PC-3 (cell line): ENCODE data around the gene BPHL.

ENCODE experiments used
- CTCF ChIP-seq: fragments of 300-600 bp; sonication (generic); conservative IDR thresholded peaks from 2 replicates; pipeline ENCODE4 v1.5.1; 2017; ENCODE audit warnings: antibody characterized with exemption, low read depth, mild to moderate bottlenecking, low read length
- EZH2 ChIP-seq: fragments of 300-600 bp; sonication (generic); IDR thresholded peaks from one replicate; pipeline ENCODE4 v1.6.1; 2017; ENCODE audit warnings: antibody characterized with exemption, mild to moderate bottlenecking, low read length; ENCODE audit not compliant: unreplicated experiment
- EZH2phosphoT487 ChIP-seq: fragments of 300-600 bp; sonication (generic); IDR thresholded peaks from 2 replicates; pipeline ENCODE4 v1.6.1; 2018; ENCODE audit warnings: mild to moderate bottlenecking, antibody characterized with exemption, low read length, borderline replicate concordance

DNA sequence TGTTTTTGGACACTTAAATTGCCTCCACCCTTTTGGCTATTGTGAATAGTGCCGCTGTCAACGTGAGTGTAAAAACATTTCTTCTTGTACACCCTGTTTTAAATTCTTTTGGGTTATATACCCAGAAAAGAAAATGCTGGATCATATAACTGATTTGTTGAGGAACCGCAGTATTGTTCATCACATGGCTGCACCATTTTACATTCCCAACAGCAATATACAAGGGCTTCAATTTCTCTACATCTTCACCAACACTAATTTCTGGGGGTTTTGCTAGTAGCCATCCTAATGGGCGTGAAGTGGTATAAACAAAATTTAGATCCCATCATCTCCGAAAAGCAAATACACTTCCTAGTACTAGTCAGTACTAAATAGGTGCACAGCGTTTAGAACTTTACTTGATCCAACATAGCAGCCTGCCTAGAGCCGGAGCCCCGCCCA is 579 bp upstream of the BPHL start:
- TF ChIP-seq CTCF (no peak), EZH2phosphoT487 (no peak), EZH2 (no peak)
